Gastroesophageal sphincter (tissue), 3 donors: ENCODE measurements around the gene HS6ST2.

ENCODE experiments used
- CTCF ChIP-seq, 4 experiments: fragments of 200-600 bp in 2 of 4; fragments of 450-650 bp in 2 of 4; sonication (generic) in 1 of 4; IDR thresholded peaks; one replicate each; pipeline ENCODE4 v1.5.1; 2017 to 2019; ENCODE audit warnings: antibody characterized with exemption in 4 of 4, mild to moderate bottlenecking in 2 of 4, moderate library complexity in 2 of 4
- POLR2A ChIP-seq, 2 donors: fragments of 450-650 bp; IDR thresholded peaks; one replicate each; pipeline ENCODE4 v1.6.1; 2017; ENCODE audit warnings: antibody characterized with exemption in 2 of 2, mild to moderate bottlenecking in 2 of 2, moderate library complexity in 1 of 2

- TF ChIP-seq POLR2A (IDR thresholded peaks at IDR 0.05) (no peak), CTCF (IDR thresholded peaks at IDR 0.05) (no peak)
Observed at GRCh38 chrX:132900633-132901293, 57.7 kb downstream of the HS6ST2 start.
